ENCODE measurements around the gene IER5L.

IER5L gene

GRCh38 chr9:129210125-129210524 lies 32.1 kb upstream of the IER5L start:
- H3K4me3 ChIP-seq (ENCODE audit: low read depth in 1 of 2, low read length in 2 of 2): no peak overlapping the region
- TF ChIP-seq EZH2 (IDR thresholded peaks at IDR 0.05; ENCODE audit: borderline replicate concordance, low read depth, low read length, severe bottlenecking): no peak
- TF ChIP-seq, protein P1, sequence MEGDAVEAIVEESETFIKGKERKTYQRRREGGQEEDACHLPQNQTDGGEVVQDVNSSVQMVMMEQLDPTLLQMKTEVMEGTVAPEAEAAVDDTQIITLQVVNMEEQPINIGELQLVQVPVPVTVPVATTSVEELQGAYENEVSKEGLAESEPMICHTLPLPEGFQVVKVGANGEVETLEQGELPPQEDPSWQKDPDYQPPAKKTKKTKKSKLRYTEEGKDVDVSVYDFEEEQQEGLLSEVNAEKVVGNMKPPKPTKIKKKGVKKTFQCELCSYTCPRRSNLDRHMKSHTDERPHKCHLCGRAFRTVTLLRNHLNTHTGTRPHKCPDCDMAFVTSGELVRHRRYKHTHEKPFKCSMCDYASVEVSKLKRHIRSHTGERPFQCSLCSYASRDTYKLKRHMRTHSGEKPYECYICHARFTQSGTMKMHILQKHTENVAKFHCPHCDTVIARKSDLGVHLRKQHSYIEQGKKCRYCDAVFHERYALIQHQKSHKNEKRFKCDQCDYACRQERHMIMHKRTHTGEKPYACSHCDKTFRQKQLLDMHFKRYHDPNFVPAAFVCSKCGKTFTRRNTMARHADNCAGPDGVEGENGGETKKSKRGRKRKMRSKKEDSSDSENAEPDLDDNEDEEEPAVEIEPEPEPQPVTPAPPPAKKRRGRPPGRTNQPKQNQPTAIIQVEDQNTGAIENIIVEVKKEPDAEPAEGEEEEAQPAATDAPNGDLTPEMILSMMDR (IDR thresholded peaks at IDR 0.05; ENCODE audit: borderline replicate concordance, extremely low read depth, low read length, poor library complexity, severe bottlenecking): no peak
- no peak for DNase-seq
- no peaks in the 10 kb centered on the region for H4K20me1 ChIP-seq (ENCODE audit: insufficient read depth, low read length)
- H3K9me3 ChIP-seq (ENCODE audit: insufficient read depth, low read length, severe bottlenecking): no peaks in the 10 kb centered on the region
- no peak overlapping the region for H3K27ac ChIP-seq (ENCODE audit: low read length)
- no peaks in the 10 kb centered on the region for H3K27me3 ChIP-seq (ENCODE audit: insufficient read depth, low read length, poor library complexity)
- H3K36me3 ChIP-seq (ENCODE audit: insufficient read depth, low read length): no peaks in the 10 kb centered on the region
- H3K9ac ChIP-seq (ENCODE audit: low read depth, low read length): no peak overlapping the region
- ATAC-seq (ENCODE audit: insufficient read depth, low read depth): no peak
- no peak overlapping the region for H2AFZ ChIP-seq (ENCODE audit: low read depth, low read length)
- peaks cover 11% of the 10 kb centered on the region for H3K4me1 ChIP-seq (ENCODE audit: insufficient read depth, low read length)
- no peaks in the 10 kb centered on the region for H3K79me2 ChIP-seq (ENCODE audit: insufficient read depth, low read length)
- H3K4me2 ChIP-seq (ENCODE audit: insufficient read depth, low read length): no peak overlapping the region

GRCh38 chr9:129209580-129209979 lies 31.5 kb upstream of the IER5L start:
- no peak for ATAC-seq (ENCODE audit: insufficient read depth, low read depth)
- H3K9ac ChIP-seq (ENCODE audit: low read depth, low read length): no peak overlapping the region

GRCh38 chr9:129209109-129209508 lies 31.0 kb upstream of the IER5L start:
- Histone ChIP-seq H3K27me3 (ENCODE audit: insufficient read depth, low read length, poor library complexity) (no peaks in the 10 kb centered on the region), H3K27ac (ENCODE audit: low read length) (no peak overlapping the region), H4K20me1 (ENCODE audit: insufficient read depth, low read length) (no peaks in the 10 kb centered on the region), H3K36me3 (ENCODE audit: insufficient read depth, low read length) (no peaks in the 10 kb centered on the region), H3K9me3 (ENCODE audit: insufficient read depth, low read length, severe bottlenecking) (no peaks in the 10 kb centered on the region), H3K4me2 (ENCODE audit: insufficient read depth, low read length) (no peak overlapping the region), H3K4me1 (ENCODE audit: insufficient read depth, low read length) (peaks cover 11% of the 10 kb centered on the region), H3K79me2 (ENCODE audit: insufficient read depth, low read length) (no peaks in the 10 kb centered on the region), H3K9ac (ENCODE audit: low read depth, low read length) (no peak overlapping the region), H2AFZ (ENCODE audit: low read depth, low read length) (no peak overlapping the region), H3K4me3 (ENCODE audit: low read depth in 1 of 2, low read length in 2 of 2) (no peak overlapping the region)
- no peak for TF ChIP-seq EZH2 (IDR thresholded peaks at IDR 0.05; ENCODE audit: borderline replicate concordance, low read depth, low read length, severe bottlenecking)
- TF ChIP-seq, protein P1 (IDR thresholded peaks at IDR 0.05; ENCODE audit: borderline replicate concordance, extremely low read depth, low read length, poor library complexity, severe bottlenecking): no peak
- DNase-seq: no peak
- no peak for ATAC-seq (ENCODE audit: insufficient read depth, low read depth)

More at GRCh38 chr9:129209580-129209979, 31.5 kb upstream of the IER5L start:
- Histone ChIP-seq H3K4me3 (ENCODE audit: low read depth in 1 of 2, low read length in 2 of 2) (no peak overlapping the region), H3K27me3 (ENCODE audit: insufficient read depth, low read length, poor library complexity) (no peaks in the 10 kb centered on the region), H3K36me3 (ENCODE audit: insufficient read depth, low read length) (no peaks in the 10 kb centered on the region), H3K4me1 (ENCODE audit: insufficient read depth, low read length) (peaks cover 11% of the 10 kb centered on the region), H3K79me2 (ENCODE audit: insufficient read depth, low read length) (no peaks in the 10 kb centered on the region), H2AFZ (ENCODE audit: low read depth, low read length) (no peak overlapping the region), H3K9me3 (ENCODE audit: insufficient read depth, low read length, severe bottlenecking) (no peaks in the 10 kb centered on the region), H4K20me1 (ENCODE audit: insufficient read depth, low read length) (no peaks in the 10 kb centered on the region), H3K27ac (ENCODE audit: low read length) (no peak overlapping the region), H3K4me2 (ENCODE audit: insufficient read depth, low read length) (no peak overlapping the region)
- DNase-seq: no peak
- no peak for TF ChIP-seq EZH2 (IDR thresholded peaks at IDR 0.05; ENCODE audit: borderline replicate concordance, low read depth, low read length, severe bottlenecking)
- TF ChIP-seq, protein P1 (IDR thresholded peaks at IDR 0.05; ENCODE audit: borderline replicate concordance, extremely low read depth, low read length, poor library complexity, severe bottlenecking): no peak

All from DND-41 (cell line).